ENCODE measurements around the gene IL1B. TPM values are rescaled to one million over a fixed set of nuclear protein-coding genes. Genes with fewer than 3 reads are reported as not detected.

IL1B gene
- 1 to 10 TPM in 2 of 5 donors, under 1 TPM in 2, not detected in 1; 0.76 to 4.4 (median 0.97) TPM for total RNA-seq
- total RNA-seq (2013), result 0.63 TPM
- 0 to 6.1 (median 1.3) reads per million in 29 experiments for total RNA-seq

- CTCF ChIA-PET, result no interaction called here
- Mint-ChIP-seq H3K27me3 (peaks cover 19 to 25% of the 10 kb centered on the region in 2 donors), H3K9me3 (no peaks in the 10 kb centered on the region), H3K4me1 (peaks cover 0 to 9% (median 6%) of the 10 kb centered on the region in 3 donors), H3K27ac (no peak within 1 kb of the TSS), H3K4me3 (no peak within 1 kb of the TSS), H3K36me3 (no peaks in the 10 kb centered on the region)
- Histone ChIP-seq H3K4me1 (ENCODE audit: control insufficient read depth in 1 of 2, extremely low read depth in 1 of 2, insufficient read depth in 2 of 2, low read length in 2 of 2) (no peaks in the 10 kb centered on the region), H3K36me3 (ENCODE audit: control insufficient read depth in 2 of 2, extremely low read depth in 1 of 2, insufficient read depth in 1 of 2, low read length in 1 of 2) (no peaks in the 10 kb centered on the region), H3K27me3 (replicated peaks in 1 of 2; ENCODE audit: control insufficient read depth in 2 of 2, extremely low read depth in 1 of 2, insufficient read depth in 2 of 2, low read length in 1 of 2) (no peaks in the 10 kb centered on the region), H3K4me3 (ENCODE audit: control insufficient read depth in 1 of 2, extremely low read depth in 1 of 2, low read length in 1 of 2) (no peak within 1 kb of the TSS), H3K27ac (ENCODE audit: low read length) (no peak within 1 kb of the TSS), H3K9me3 (no peaks in the 10 kb centered on the region)
- POLR2A ChIA-PET, result no interaction called here
- no peak for ATAC-seq (replicated peaks in 1 of 4)
- no peak for DNase-seq
- WGBS (ENCODE audit: insufficient coverage), result 33% methylated on average over 1 of the region's 4 CpGs
Observed at GRCh38 chr2:112836695-112837117, at the start of gene IL1B. Gene IL1B (minus strand): TSS chr2:112836779. CDS start chr2:112836229, 550 bp downstream.

GRCh38 chr2:112886291-112886690 is 49.7 kb upstream of the IL1B start:
- H3K9me3 Mint-ChIP-seq, result no peaks in the 10 kb centered on the region
- Histone ChIP-seq H3K9me3 (no peaks in the 10 kb centered on the region), H3K4me1 (ENCODE audit: control insufficient read depth in 1 of 2, extremely low read depth in 1 of 2, insufficient read depth in 2 of 2, low read length in 2 of 2) (no peaks in the 10 kb centered on the region), H3K4me3 (ENCODE audit: control insufficient read depth in 1 of 2, extremely low read depth in 1 of 2, low read length in 1 of 2) (no peak overlapping the region), H3K27ac (ENCODE audit: low read length) (no peak overlapping the region), H3K36me3 (ENCODE audit: control insufficient read depth in 2 of 2, extremely low read depth in 1 of 2, insufficient read depth in 1 of 2, low read length in 1 of 2) (no peaks in the 10 kb centered on the region), H3K27me3 (replicated peaks in 1 of 2; ENCODE audit: control insufficient read depth in 2 of 2, extremely low read depth in 1 of 2, insufficient read depth in 2 of 2, low read length in 1 of 2) (no peaks in the 10 kb centered on the region)
- ChIA-PET POLR2A (interaction anchor here in 1 of 2 donors (0.5 kb wide), 1 partner anchor 236 kb away, joined by 3 read pairs; no protein-coding TSS in a partner anchor), CTCF (interaction anchor here in 1 of 2 donors (1.3 to 2.9 kb wide), 4 partner anchors 55 to 286 kb away, joined by 6 to 38 read pairs (median 10); no protein-coding TSS in a partner anchor)
- no CpG with 5 or more reads among the region's 2 CpGs for WGBS (ENCODE audit: insufficient coverage)
- ATAC-seq (replicated peaks in 1 of 4) (no peak), DNase-seq (no peak)
- H3K4me1 Mint-ChIP-seq, result peaks cover 6 to 13% (median 8%) of the 10 kb centered on the region in 3 donors
- H3K27me3 Mint-ChIP-seq, result no peaks in the 10 kb centered on the region
- no peaks in the 10 kb centered on the region for H3K36me3 Mint-ChIP-seq
- H3K27ac Mint-ChIP-seq, result no peak overlapping the region
- no peak overlapping the region for H3K4me3 Mint-ChIP-seq

GRCh38 chr2:112885506-112885902 is 48.9 kb upstream of the IL1B start:
- no peaks in the 10 kb centered on the region for H3K36me3 ChIP-seq (ENCODE audit: control insufficient read depth in 2 of 2, extremely low read depth in 1 of 2, insufficient read depth in 1 of 2, low read length in 1 of 2)
- H3K27ac Mint-ChIP-seq, result peak overlapping the region in 1 of 2 donors; percentile 47
- ChIA-PET POLR2A (interaction anchor here in 1 of 2 donors (0.6 kb wide), 1 partner anchor 38 kb away, joined by 5 read pairs; no protein-coding TSS in a partner anchor), CTCF (interaction anchor here (0.6 to 2.9 kb wide), 10 partner anchors 11 to 452 kb away, joined by 3 to 38 read pairs (median 4); partner anchors contain the start of gene RGPD8 (in 1 of the 2))
- no peaks in the 10 kb centered on the region for H3K27me3 ChIP-seq (replicated peaks in 1 of 2; ENCODE audit: control insufficient read depth in 2 of 2, extremely low read depth in 1 of 2, insufficient read depth in 2 of 2, low read length in 1 of 2)
- WGBS (ENCODE audit: insufficient coverage), result 57% methylated on average over 2 of the region's 4 CpGs
- H3K9me3 ChIP-seq, result no peaks in the 10 kb centered on the region
- H3K4me3 Mint-ChIP-seq, result no peak overlapping the region
- no peaks in the 10 kb centered on the region for H3K36me3 Mint-ChIP-seq
- DNase-seq (no peak), ATAC-seq (replicated peaks in 1 of 4) (no peak)
- no peak overlapping the region for H3K4me3 ChIP-seq (ENCODE audit: control insufficient read depth in 1 of 2, extremely low read depth in 1 of 2, low read length in 1 of 2)
- no peaks in the 10 kb centered on the region for H3K27me3 Mint-ChIP-seq
- H3K9me3 Mint-ChIP-seq, result no peaks in the 10 kb centered on the region
- H3K27ac ChIP-seq (ENCODE audit: low read length), result no peak overlapping the region
- H3K4me1 Mint-ChIP-seq, result peaks cover 6 to 16% (median 10%) of the 10 kb centered on the region in 3 donors
- peaks cover 0 to 2% of the 10 kb centered on the region in 2 experiments for H3K4me1 ChIP-seq (ENCODE audit: control insufficient read depth in 1 of 2, extremely low read depth in 1 of 2, insufficient read depth in 2 of 2, low read length in 2 of 2)

GRCh38 chr2:112884869-112885505 is 48.4 kb upstream of the IL1B start:
- Histone ChIP-seq H3K4me1 (ENCODE audit: control insufficient read depth in 1 of 2, extremely low read depth in 1 of 2, insufficient read depth in 2 of 2, low read length in 2 of 2) (peaks cover 0 to 6% of the 10 kb centered on the region in 2 experiments), H3K27ac (ENCODE audit: low read length) (no peak overlapping the region), H3K27me3 (replicated peaks in 1 of 2; ENCODE audit: control insufficient read depth in 2 of 2, extremely low read depth in 1 of 2, insufficient read depth in 2 of 2, low read length in 1 of 2) (no peaks in the 10 kb centered on the region), H3K36me3 (ENCODE audit: control insufficient read depth in 2 of 2, extremely low read depth in 1 of 2, insufficient read depth in 1 of 2, low read length in 1 of 2) (no peaks in the 10 kb centered on the region), H3K4me3 (ENCODE audit: control insufficient read depth in 1 of 2, extremely low read depth in 1 of 2, low read length in 1 of 2) (no peak overlapping the region), H3K9me3 (no peaks in the 10 kb centered on the region)
- Mint-ChIP-seq H3K9me3 (no peaks in the 10 kb centered on the region), H3K36me3 (no peaks in the 10 kb centered on the region), H3K27me3 (no peaks in the 10 kb centered on the region), H3K4me3 (no peak overlapping the region), H3K4me1 (peaks cover 6 to 21% (median 13%) of the 10 kb centered on the region in 3 donors), H3K27ac (peak overlapping the region in 1 of 2 donors; percentile 47)
- ChIA-PET POLR2A (interaction anchor here in 1 of 2 donors (0.6 kb wide), 1 partner anchor 39 kb away, joined by 5 read pairs; no protein-coding TSS in a partner anchor), CTCF (interaction anchor here (0.6 to 2.9 kb wide), 12 partner anchors 10 to 452 kb away, joined by 3 to 38 read pairs (median 4); partner anchors contain the start of gene RGPD8 (in 1 of the 2))
- WGBS (ENCODE audit: insufficient coverage), result 87% methylated on average over 4 of the region's 6 CpGs
- DNase-seq (peak; percentile 6 to 75 (median 49)), ATAC-seq (replicated peaks in 1 of 4) (peak; percentile 71 to 84 (median 79))

- H3K36me3 ChIP-seq (ENCODE audit: control insufficient read depth in 2 of 2, extremely low read depth in 1 of 2, insufficient read depth in 1 of 2, low read length in 1 of 2), result no peaks in the 10 kb centered on the region
- Mint-ChIP-seq H3K27me3 (no peaks in the 10 kb centered on the region), H3K4me3 (no peak overlapping the region), H3K36me3 (no peaks in the 10 kb centered on the region), H3K4me1 (peaks cover 6 to 24% (median 14%) of the 10 kb centered on the region in 3 donors), H3K27ac (no peak overlapping the region), H3K9me3 (no peaks in the 10 kb centered on the region)
- no peak overlapping the region for H3K27ac ChIP-seq (ENCODE audit: low read length)
- H3K9me3 ChIP-seq, result no peaks in the 10 kb centered on the region
- DNase-seq (no peak), ATAC-seq (replicated peaks in 1 of 4) (no peak)
- CTCF ChIA-PET, result interaction anchor here in 1 of 2 donors (1.1 kb wide), 1 partner anchor 134 kb away, joined by 3 read pairs; no protein-coding TSS in a partner anchor
- H3K4me3 ChIP-seq (ENCODE audit: control insufficient read depth in 1 of 2, extremely low read depth in 1 of 2, low read length in 1 of 2), result no peak overlapping the region
- POLR2A ChIA-PET, result interaction anchor here in 1 of 2 donors (0.6 kb wide), 1 partner anchor 76 kb away, joined by 5 read pairs; no protein-coding TSS in a partner anchor
- no peaks in the 10 kb centered on the region for H3K27me3 ChIP-seq (replicated peaks in 1 of 2; ENCODE audit: control insufficient read depth in 2 of 2, extremely low read depth in 1 of 2, insufficient read depth in 2 of 2, low read length in 1 of 2)
- 92% methylated on average over 1 of the region's 2 CpGs for WGBS (ENCODE audit: insufficient coverage)
- H3K4me1 ChIP-seq (ENCODE audit: control insufficient read depth in 1 of 2, extremely low read depth in 1 of 2, insufficient read depth in 2 of 2, low read length in 2 of 2), result peaks cover 0 to 6% of the 10 kb centered on the region in 2 experiments
Observed at GRCh38 chr2:112883669-112884068, 47.1 kb upstream of the IL1B start.

GRCh38 chr2:112881217-112881985 is 44.8 kb upstream of the IL1B start:
- H3K4me3 ChIP-seq (ENCODE audit: control insufficient read depth in 1 of 2, extremely low read depth in 1 of 2, low read length in 1 of 2), result no peak overlapping the region
- ChIA-PET CTCF (interaction anchor here in 1 of 2 donors (0.9 kb wide), 1 partner anchor 132 kb away, joined by 7 read pairs; no protein-coding TSS in a partner anchor), POLR2A (interaction anchor here in 1 of 2 donors (0.5 kb wide), 1 partner anchor 51 kb away, joined by 3 read pairs; no protein-coding TSS in a partner anchor)
- Mint-ChIP-seq H3K9me3 (no peaks in the 10 kb centered on the region), H3K4me1 (peaks cover 6 to 24% (median 14%) of the 10 kb centered on the region in 3 donors), H3K27ac (no peak overlapping the region), H3K27me3 (no peaks in the 10 kb centered on the region), H3K36me3 (no peaks in the 10 kb centered on the region), H3K4me3 (no peak overlapping the region)
- WGBS (ENCODE audit: insufficient coverage), result 80% methylated on average over 3 of the region's 5 CpGs
- H3K9me3 ChIP-seq, result no peaks in the 10 kb centered on the region
- no peak overlapping the region for H3K27ac ChIP-seq (ENCODE audit: low read length)
- ATAC-seq (replicated peaks in 1 of 4) (no peak), DNase-seq (peak in 1 of 35 experiments; percentile 12)
- no peaks in the 10 kb centered on the region for H3K36me3 ChIP-seq (ENCODE audit: control insufficient read depth in 2 of 2, extremely low read depth in 1 of 2, insufficient read depth in 1 of 2, low read length in 1 of 2)
- H3K4me1 ChIP-seq (ENCODE audit: control insufficient read depth in 1 of 2, extremely low read depth in 1 of 2, insufficient read depth in 2 of 2, low read length in 2 of 2), result peaks cover 0 to 6% of the 10 kb centered on the region in 2 experiments
- H3K27me3 ChIP-seq (replicated peaks in 1 of 2; ENCODE audit: control insufficient read depth in 2 of 2, extremely low read depth in 1 of 2, insufficient read depth in 2 of 2, low read length in 1 of 2), result no peaks in the 10 kb centered on the region
